ENCODE data around the gene ZNF888.
A peak's percentile ranks its signal among the peaks of the same experiment; 100 is the strongest.
"Not testable (repeated sequence)": the region's sequence is repeated elsewhere in the genome, so short reads cannot be mapped to it uniquely, and the experiment has no call there.

Gene ZNF888

DNA sequence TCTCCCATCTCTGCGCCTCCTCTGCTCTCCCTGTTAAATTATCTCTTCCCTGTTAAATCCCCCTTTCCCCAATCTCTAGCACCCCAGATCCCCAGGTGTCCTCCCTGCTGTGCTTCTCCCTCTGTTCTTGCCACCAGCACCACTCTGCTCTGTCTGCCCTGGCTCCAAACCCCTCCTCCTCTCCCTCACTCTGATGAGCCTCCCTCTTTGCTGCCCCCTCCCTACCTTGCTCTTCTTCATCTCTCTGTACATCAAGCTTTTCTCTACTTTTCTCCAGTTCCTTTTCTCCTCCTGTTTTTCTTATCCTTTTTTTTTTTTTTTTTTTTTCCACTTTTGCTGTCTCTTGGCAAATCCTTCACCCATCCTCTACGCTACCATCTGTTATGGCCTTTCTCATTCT, 18.3 kb upstream of the ZNF888 start:
- DNase-seq = not testable (repeated sequence)

DNA sequence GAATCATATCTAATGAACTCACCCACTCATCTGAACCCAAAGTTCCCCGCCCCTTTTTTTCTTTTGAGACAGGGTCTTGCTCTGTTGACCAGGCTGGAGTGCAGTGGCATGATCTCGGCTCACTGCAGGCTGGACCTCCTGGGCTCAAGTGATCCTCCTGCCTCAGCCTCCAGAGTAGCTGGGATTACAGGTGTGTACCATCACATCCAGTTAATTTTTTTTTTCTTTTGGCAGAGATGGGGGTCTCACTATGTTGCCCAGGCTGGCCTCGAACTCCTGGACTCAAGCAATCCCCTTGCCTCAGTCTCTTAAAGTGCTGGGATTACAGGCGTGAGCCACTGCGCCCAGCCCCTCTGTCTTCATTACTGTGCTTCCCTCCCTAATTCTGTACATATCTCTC, 17.7 kb upstream of the ZNF888 start:
- not testable (repeated sequence) for DNase-seq

DNA sequence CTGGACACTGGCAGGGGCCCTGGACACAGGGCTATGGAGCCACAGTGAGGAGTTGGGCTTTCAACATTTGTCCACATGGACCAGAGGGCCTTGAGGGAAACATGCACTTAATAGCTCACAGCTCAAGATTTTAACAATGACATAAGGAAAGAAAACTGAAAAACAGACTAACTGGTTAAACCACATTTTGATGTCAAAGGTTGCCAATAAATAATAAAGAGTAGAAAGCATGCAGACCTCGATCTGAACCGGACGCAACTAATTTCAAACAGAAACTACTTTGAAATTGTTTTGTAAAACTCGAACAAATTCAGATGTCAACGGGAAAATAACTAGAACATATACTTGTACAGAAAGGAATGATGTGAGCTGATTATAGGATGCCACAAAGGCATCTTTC, 15.5 kb upstream of the ZNF888 start:
- no peak for DNase-seq

DNA sequence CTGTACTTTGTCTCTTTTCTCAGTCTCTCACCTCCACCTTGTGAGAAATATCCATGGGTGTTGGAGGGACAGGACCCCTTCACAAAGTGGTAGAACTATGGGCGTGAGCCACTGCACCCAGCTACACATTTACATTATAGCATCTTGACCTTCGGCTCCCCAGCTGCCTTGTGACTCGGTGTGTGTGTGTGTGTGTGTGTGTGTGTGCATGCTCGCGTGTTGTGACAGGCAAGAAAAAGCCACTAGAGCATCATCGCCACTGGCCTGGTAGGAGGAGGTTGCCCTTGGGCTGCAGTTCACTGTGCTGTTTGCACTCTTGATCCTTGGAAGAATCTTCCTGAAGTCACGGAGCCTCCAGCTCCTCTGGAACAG, 13.7 kb upstream of the ZNF888 start:
- no peak for DNase-seq

DNA sequence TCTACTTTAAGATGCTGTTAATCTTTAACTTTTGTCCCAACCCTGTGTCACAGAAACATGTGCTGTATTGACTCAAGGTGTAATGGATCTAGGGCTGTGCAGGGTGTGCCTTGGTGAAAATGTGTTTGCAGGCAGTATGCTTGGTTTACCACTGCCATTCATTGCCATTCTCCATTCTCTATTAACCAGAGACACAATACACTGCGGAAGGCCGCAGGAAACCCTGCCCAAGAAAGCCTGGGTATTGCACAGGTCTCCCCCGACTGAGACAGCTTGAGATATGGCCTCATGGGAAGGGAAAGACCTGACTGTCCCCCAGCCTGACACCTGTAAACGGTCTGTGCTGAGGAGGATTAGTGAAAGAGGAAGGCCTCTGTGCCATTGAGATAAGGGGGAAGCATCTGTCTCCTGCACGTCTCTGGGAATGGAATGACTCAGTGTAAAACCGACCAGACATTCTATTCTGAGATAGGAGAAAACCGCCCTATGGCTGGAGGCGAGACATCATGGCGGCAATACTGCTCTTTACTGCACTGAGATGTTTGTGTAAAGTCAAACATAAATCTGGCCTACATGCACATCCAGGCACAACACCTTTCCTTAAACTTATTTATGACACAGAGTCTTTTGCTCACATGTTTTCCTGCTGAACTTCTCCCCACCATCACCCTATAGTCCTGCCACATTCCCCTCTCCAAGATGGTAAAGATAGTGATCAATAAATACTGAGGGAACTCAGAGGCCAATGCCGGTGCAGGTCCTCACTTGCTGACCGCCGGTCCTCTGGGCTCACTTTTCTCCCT, 13.1 kb upstream of the ZNF888 start:
- no peak for DNase-seq

DNA sequence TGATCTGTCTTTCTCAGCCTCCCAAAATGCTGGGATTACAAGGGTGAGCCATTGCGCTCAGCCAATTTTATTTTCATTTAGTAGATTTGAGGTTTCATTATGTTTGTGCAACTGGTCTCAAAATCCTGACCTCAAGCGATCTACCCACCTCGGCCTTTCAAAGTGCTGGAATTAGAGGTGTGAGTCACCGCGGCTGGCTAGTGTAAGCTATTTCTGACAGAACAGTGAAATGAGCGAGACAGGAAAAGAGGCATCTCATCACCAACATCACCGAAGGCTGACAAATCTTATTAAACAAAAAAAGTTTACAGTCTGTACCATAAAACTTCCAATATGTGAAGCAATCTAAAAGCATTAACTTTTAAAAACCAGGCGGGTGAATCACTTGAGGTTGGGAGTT, 12.2 kb upstream of the ZNF888 start:
- DNase-seq = no peak

DNA sequence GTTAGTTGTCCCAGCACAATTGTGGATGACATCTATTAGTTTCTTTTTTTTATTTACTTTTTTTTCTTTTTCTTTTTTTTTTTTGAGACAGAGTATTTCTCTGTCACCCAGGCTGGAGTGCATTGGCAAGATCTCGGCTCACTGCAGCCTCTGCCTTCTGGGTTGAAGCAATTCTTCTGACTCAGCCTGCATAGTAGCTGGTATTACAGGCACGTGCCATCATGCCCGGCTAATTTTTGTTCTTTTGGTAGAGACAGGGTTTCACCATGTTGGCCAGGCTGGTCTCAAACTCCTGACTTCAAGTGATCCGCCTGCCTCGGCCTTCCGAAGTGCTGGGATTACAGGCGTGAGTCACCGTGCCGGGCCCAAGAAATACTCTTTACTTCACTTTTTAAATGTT, 1.4 kb upstream of the ZNF888 start:
- DNase-seq = not testable (repeated sequence)

DNA sequence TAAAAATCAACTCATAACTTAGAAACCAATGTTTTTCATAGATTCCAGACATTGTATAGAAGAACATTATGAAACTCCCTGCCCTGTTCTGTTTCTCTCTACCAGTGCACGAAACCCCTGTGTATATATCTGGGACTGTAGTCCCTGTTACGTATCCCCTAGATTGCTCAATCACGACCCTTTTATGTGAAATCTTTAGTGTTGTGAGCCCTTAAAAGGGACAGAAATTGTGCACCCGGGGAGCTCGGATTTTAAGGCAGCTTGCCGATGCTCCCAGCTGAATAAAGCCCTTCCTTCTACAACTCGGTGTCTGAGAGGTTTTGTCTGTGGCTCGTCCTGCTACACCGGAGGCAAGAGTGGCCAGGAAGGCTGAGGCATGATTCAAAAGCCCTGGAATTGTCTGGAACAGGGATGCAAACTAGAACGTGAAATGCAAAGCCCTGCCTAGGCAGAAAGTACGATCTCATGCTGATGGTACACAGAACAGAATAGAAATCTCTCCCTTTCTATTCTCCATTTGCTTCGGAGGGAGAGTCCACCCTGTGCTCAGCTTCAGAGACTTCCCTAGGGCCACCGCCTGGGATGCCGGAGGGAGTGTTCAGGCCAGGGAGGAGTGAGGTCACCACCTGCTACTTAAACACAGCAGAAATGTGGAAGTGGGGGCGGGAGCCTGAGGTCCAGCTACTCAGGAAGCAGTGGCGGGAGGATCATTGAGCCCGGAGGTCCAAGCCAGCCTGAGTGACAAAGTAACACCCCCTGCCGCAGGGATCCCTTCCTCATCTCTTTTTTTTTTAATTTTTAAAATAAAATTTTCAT, 758 bp upstream of the ZNF888 start:
- DNase-seq = no peak

DNA sequence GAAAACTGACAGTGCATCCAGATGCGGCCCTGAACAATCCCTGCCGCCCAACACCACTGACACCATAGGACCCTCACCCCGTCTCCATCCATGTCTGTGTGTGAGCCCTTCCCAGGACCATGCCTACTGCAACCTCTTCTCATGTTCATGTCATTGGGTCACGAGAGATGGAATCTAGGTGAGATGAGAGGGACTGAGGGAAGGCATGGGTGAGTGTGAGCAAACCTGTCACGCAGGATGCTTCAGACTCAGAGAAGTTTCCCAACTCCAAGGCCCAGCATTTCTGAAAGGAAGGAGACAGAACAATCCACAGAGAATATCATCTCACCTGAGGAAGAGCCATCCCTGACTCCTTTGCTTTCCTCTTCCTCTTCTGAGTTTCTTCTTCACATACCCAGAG, 5.7 kb downstream of the ZNF888 start:
- DNase-seq = no peak

DNA sequence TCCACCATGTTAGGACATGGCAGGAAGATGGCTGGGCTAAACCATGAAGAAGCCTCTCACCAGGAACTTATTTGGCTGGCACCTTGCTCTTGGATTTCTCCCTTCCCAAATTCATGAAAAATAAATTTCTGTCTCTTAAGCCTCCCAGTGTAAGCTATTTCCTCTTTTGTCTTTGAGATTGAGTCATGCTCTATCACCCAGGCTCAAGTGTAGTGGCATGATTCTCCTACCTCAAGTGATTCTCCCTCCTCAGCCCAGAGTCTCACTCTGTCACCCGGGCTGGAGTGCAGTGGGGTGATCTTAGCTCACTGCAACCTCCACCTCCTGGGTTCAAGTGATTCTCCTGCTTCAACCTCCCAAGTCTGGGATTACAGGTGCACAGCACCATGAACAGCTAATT, 12.6 kb downstream of the ZNF888 start:
- DNase-seq = no peak

DNA sequence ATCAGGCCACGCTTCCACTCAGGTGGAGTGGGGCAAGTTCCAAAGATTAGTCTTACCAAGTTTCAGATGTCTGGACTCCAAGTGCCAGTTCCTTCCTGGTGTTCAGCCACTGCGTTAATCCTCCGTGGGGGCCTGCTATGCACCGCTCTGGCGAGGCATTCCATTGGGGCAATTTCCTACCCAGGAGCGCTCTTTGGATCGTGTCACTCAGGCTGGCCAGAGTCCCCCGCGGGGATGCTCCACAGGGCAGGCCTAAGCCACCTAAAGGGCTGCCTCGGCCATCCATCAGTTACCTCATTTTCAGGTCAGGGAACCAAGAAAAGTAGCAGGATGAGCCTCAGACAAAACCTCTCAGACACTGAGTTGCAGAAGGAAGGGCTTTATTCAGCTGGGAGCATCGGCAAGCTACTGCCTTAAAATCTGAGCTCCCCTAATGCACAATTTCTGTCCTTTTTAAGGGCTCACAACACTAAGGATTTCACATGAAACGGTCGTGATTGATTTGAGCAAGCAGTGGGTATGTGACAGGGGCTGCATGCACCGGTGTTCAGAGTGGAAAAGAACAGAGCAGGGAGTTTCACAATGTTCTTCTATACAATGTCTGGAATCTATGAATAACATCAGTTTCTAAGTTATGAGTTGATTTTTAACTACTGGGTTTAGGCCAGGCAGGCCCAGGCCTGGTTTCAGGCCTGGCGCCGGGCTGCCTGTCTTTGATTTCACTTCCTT, 19.0 kb downstream of the ZNF888 start:
- DNase-seq = not testable (repeated sequence)

DNA sequence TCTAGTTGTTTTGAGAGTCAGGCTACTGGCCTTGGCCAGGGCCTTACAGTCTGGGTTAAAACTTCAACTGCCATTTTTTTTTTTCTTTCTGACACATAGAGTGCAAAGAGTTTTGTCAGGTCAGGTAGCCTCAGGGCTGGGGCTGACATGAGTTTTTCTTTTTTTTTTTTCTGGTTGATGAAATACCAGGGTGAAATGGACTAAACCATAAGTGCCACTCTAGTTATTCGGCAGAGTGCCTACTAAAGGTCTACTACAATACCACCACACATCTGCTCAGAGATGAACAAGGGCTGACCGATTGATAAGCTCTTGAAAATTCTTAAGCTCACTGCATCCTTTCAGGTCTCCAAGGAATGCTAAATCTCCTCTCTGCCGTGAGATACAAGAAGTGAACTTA, 21.4 kb downstream of the ZNF888 start:
- DNase-seq = no peak

DNA sequence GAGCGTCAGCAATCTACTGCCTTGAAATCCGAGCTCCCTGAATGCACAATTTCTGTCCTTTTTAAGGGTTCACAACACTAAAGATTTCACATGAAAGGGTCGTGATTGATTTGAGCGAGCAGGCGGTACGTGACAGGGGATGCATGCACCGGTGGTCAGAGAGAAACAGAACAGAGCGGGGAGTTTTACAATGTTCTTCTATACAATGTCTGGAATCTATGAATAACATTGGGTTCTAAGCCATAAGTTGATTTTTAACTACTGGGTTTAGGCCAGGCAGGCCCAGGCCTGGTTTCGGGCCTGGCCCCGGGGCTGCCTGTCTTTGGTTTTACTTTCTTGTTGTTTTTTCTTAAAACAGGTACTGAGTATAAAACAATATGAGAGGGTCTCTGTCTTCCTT, 24.6 kb downstream of the ZNF888 start:
- not testable (repeated sequence) for DNase-seq

DNA sequence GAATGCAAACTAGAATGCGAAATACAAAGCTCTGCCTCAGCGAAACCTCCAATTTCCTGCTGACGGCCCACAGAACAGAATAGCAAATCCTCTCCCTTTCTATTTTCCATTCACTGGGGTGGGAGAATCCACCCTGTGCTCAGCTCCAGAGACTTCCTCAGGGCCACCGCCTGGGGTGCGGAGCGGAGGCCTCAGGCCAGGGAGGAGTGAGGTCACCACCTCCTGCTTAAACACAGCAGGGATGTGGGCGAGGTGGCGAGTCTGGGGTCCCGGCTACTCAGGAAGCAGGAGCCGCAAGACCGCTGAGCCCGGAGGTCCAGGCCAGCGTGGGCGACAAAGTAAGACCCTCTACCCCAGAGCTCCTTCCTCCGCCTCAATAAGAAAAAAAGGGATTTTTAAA, 25.1 kb downstream of the ZNF888 start:
- no peak for DNase-seq

DNA sequence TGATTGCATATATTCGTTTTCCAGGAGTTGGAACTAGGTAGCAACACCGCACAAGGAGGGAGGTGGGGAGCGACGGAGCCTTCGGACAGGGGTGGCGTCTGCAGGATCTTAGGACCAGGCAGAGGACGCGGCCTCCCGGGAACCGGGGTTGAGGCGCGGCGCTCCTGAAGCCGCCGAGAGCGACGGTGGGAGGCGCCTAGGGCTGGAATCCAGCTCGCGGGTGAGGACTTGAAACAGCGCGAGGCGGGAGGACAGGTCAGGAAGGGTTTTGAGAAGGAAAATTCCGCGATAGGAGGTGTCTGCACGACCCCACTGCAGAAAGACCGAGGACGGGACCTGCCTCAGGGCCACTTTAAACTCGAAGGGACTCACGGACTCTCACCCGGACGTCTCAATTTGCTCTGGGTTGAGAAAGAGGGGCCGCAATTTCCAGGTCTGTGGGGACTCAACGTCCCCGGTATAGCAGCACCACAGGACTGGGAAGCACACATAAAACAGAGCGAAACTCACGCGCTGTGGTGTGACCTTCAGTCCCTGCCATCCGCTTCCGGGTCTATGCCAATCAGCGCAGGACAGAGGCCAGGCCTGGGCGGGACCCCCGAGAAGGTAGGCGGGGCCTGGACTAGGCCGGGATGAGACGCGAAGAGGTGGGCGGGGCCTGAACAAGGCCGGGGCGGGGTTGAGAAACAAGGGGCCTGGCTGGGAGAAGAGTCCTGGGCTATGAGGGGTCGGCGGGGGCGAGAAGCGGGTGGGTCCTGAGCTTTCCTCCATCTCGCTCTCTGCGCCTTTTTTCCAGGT, 25.9 kb downstream of the ZNF888 start, which contains the start of gene ZNF320:
Gene ZNF320, minus strand, starts transcription at position 498 of the 798 bp plus-strand sequence. CDS start 7,380 bp downstream, outside the sequence.
- DNase-seq = peak; percentile 87

DNA sequence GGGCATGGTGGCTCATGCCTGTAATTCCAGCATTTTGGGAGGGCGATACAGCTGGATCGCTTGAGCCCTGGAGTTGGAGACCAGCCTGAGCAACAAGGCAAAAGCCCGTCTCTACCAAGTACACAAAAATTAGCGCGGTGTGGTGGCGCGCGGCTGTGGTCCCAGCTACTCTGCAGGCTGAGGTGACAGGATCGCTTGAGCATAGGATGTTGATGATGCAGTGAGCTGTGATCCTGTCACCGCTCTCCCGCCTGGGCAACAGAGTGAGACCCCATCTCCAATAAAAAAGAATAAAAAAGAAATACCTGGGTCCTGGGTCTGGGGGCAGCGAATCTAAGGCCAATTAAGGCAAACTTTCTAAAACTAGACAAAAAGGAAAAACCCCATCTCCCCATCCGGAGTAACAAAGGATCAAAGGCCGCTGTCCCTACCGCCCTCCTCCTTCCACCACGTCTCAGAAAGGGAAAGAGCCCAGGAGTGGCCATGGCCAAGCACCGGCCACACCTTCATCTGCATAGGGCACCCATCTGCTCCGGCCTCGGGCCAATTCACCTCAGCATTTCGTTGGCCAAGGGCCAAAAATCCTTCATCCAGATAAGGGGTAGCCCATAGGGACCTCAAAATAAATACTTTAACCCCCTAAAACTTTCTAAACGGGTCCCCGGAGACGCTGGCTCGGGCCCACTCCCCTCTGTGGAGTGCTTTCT, 26.6 kb downstream of the ZNF888 start:
- DNase-seq = no peak

DNA sequence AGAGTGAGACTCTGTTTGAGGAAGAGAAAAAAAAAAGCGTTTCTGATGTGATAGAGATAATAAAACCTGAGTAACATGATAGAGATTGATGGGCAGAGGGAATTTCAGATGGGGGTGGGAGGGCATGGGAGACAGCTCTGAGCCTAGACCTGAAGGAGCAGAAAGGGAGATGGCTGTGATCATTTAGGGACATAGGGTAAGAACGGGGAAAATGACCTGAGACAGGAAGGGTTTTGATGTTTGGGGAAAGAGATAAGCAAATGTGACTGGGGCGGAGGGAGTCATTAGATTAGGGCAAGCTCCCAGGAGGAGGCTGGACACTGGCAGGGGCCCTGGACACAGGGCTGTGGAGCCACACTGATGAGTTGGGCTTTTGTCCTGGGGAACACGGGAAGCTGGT, 31.9 kb downstream of the ZNF888 start:
- no peak for DNase-seq

DNA sequence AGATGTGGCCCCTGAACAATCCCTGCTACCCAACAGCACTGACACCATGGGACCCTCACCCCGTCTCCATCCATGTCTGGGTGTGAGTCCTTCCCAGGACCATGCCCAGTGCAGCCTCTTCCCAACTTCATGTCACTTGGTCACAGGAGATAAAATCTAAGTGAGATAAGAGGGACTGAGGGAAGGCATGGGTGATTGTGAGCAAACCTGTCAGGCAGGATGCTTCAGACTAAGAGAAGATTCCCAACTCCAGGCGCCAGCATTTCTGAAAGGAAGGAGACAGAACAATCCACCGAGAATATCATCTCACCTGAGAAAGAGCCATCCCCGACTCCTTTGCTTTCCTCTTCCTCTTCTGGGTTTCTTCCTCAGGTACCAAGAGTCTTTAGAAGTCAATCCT, 33.3 kb downstream of the ZNF888 start:
- no peak for DNase-seq

DNA sequence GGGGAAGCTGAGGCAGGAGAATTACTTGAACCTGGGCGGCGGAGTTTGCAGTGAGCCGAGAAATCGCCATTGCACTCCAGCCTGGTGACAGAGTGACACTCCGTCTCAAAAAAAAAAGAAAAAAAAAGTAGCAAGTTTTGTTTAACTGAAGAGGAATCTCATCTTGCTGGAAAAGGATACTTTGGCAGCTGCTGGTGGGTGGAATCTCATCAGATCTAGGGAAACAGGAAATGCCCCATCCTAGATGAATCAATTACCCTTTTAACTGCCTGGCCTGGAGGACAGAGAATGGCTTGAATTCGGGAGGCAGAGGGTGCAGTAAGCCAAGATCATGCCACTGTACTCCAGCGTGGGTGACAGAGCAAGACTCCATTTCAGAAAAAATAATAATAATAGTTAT, 34.2 kb downstream of the ZNF888 start:
- DNase-seq = no peak

DNA sequence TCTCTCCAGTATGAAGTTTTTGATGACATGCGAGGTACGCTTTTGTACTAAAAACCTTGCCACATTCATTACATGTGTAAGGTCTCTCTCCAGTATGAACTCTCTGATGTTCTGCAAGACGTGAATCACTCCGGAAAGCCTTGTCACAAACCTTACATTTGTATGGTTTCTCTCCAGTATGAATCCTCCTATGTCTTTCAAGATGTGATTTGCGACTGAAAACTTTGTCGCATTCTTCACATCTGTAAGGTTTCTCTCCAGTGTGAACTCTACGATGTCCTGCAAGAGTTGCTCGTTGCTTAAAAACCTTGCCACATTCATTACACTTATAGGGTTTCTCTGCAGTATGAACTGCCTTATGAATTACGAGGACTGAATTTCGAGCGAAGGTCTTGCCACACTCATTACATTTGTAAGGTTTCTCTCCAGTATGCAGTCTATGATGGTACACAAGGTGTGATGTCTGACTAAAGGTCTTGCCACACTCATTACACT, 42.3 kb downstream of the ZNF888 start:
- no peak for DNase-seq

DNA sequence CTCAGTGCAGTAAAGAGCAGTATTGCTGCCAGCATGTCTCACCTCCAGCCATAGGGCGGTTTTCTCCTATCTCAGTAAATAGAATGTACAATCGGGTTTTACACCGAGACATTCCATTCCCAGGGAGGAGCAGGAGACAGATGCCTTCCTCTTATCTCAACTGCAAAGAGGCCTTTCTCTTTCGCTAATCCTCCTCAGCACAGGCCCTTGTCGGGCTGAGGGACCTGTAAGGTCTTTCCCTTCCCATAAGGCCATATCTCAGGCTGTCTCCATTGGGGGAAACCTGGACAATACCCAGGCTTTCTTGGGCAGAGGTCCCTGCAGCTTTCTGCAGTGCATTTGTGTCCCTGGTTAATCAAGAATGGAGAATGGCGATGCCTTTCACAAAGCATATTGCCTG, 50.2 kb downstream of the ZNF888 start:
- DNase-seq = not testable (repeated sequence)

DNA sequence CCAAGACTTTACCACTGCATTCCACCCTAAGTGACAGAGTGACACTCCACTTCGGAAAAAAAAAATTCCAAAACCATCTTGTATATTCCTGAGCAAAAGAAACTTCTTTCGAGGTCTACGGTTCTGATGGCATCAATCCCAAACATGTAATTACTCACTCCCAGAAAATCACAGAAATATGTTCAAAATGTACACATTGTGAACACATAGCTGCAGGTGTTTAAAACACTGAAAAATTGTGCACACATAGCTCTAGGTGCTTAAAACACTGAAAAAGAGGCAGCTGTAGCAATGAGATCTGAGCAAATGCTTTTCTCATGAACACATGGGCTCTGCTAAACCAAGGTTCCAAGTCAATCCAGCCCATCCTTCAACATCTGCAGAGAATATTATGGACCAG, 51.8 kb downstream of the ZNF888 start:
- DNase-seq = no peak
